Transverse colon (tissue), 4 donors: Measurements from ENCODE around the gene ITIH5.
"Not testable (repeated sequence)": the region's sequence is repeated elsewhere in the genome, so short reads cannot be mapped to it uniquely, and the experiment has no call there.

ENCODE experiments used
- CTCF ChIP-seq, 5 experiments: fragments of 200-600 bp in 3 of 5; fragments of 450-650 bp in 2 of 5; sonication (generic) in 3 of 5; IDR thresholded peaks; 1 replicate in 2 of 5; 2 replicates in 3 of 5; pipeline ENCODE4 v1.5.1; 2016 to 2017; ENCODE audit warnings: antibody characterized with exemption in 5 of 5, inconsistent platforms in 3 of 5, mild to moderate bottlenecking in 2 of 5, moderate library complexity in 1 of 5
- EP300 ChIP-seq: sonication (generic); formaldehyde crosslinking; IDR thresholded peaks from one replicate; pipeline ENCODE4 v1.6.1; 2017; ENCODE audit warnings: antibody characterized with exemption, low read depth
- POLR2A ChIP-seq: fragments of 450-650 bp; IDR thresholded peaks from one replicate; pipeline ENCODE4 v1.6.1; 2016; ENCODE audit warnings: antibody characterized with exemption, mild to moderate bottlenecking, moderate library complexity
- POLR2AphosphoS5 ChIP-seq, 3 donors: sonication (generic); formaldehyde crosslinking; IDR thresholded peaks; one replicate each; pipeline ENCODE4 v1.6.1; 2016; ENCODE audit warnings: antibody characterized with exemption in 3 of 3

GRCh38 chr10:7680078-7680477, 13.3 kb upstream of the ITIH5 start:
- TF ChIP-seq CTCF (IDR thresholded peaks at IDR 0.05); EP300; POLR2AphosphoS5 (IDR thresholded peaks at IDR 0.05); POLR2A: not testable (repeated sequence)
